OCI-LY7 (cell line): ENCODE results near the gene UNC80. TPM values are rescaled to one million over a fixed set of nuclear protein-coding genes. Genes with fewer than 3 reads are reported as not detected.

ENCODE experiments used
- BruUV-seq: library from RNA; stranded (reverse); fragments of 400-500 nt; replicated peaks from 2 replicates; lab custom pipeline; 2021; lab: Mats Ljungman, UMichigan
- CTCF ChIA-PET: fragments of 300-600 bp; sonication (Branson Sonifier 250); formaldehyde crosslinking; loops from one replicate; lab custom pipeline; 2022; ENCODE audit warnings: antibody characterized with exemption; ENCODE audit not compliant: unreplicated experiment; lab: Charles Lee
- POLR2A ChIA-PET: fragments of 300-600 bp; sonication (Branson Sonifier 250); formaldehyde crosslinking; loops from one replicate; lab custom pipeline; 2022; ENCODE audit warnings: antibody characterized with exemption; lab: Charles Lee
- DNase-seq: peaks from one replicate; pipeline ENCODE4 v3.0.0-alpha.2; 2015; ENCODE audit warnings: low spot score
- H2AFZ ChIP-seq: fragments of 200-600 bp; sonication (generic), shearing (Covaris generic); 2 replicates; pipeline ENCODE4 v1.6.1; 2014; ENCODE audit warnings: mild to moderate bottlenecking, antibody characterized with exemption, low read length, moderate library complexity
- H3K27ac ChIP-seq: fragments of 200-600 bp; sonication (generic); 2 replicates; pipeline ENCODE4 v1.5.1; 2014; ENCODE audit warnings: mixed run types, low read depth, mild to moderate bottlenecking, moderate library complexity, low read length, inconsistent platforms; ENCODE audit not compliant: poor library complexity, severe bottlenecking
- H3K36me3 ChIP-seq: fragments of 200-600 bp; sonication (generic); 2 replicates; pipeline ENCODE4 v1.6.1; 2014; ENCODE audit warnings: mild to moderate bottlenecking, antibody characterized with exemption, low read length, moderate library complexity, mixed read lengths; ENCODE audit not compliant: insufficient read depth
- H3K4me1 ChIP-seq: fragments of 200-600 bp; sonication (generic); 2 replicates; pipeline ENCODE4 v1.5.1; 2014; ENCODE audit warnings: mild to moderate bottlenecking, low read length; ENCODE audit not compliant: insufficient read depth, poor library complexity, severe bottlenecking
- H3K4me2 ChIP-seq: fragments of 200-600 bp; sonication (generic); 2 replicates; pipeline ENCODE4 v1.6.1; 2014; ENCODE audit warnings: mild to moderate bottlenecking, low read length
- H3K4me3 ChIP-seq: fragments of 200-600 bp; sonication (generic); 2 replicates; pipeline ENCODE4 v1.5.1; 2014; ENCODE audit warnings: mild to moderate bottlenecking, low read depth, low read length; ENCODE audit not compliant: poor library complexity, severe bottlenecking
- H3K79me2 ChIP-seq: fragments of 200-600 bp; sonication (generic); 2 replicates; pipeline ENCODE4 v1.6.1; 2016; ENCODE audit warnings: low read depth, mild to moderate bottlenecking, low read length, moderate library complexity, mixed read lengths; ENCODE audit not compliant: insufficient read depth
- H3K9me2 ChIP-seq: fragments of 200-600 bp; sonication (generic); 2 replicates; pipeline ENCODE4 v1.6.1; 2016; ENCODE audit warnings: mild to moderate bottlenecking, low read length, mixed read lengths; ENCODE audit not compliant: insufficient read depth
- H3K9me3 ChIP-seq: fragments of 200-600 bp; sonication (generic); 2 replicates; pipeline ENCODE4 v1.6.1; 2014; ENCODE audit warnings: mild to moderate bottlenecking, mixed run types, low read length, mixed read lengths
- H4K20me1 ChIP-seq: fragments of 200-600 bp; sonication (generic); 2 replicates; pipeline ENCODE4 v1.6.1; 2014; ENCODE audit warnings: mild to moderate bottlenecking, antibody characterized with exemption, low read length, moderate library complexity, mixed read lengths; ENCODE audit not compliant: insufficient read depth
- CTCF ChIP-seq: fragments of 200-600 bp; sonication (generic); conservative IDR thresholded peaks from 2 replicates; pipeline ENCODE4 v1.5.1; 2014; ENCODE audit warnings: mild to moderate bottlenecking, antibody characterized with exemption, low read length, moderate library complexity, mixed read lengths
- EZH2phosphoT487 ChIP-seq: fragments of 200-600 bp; sonication (generic); IDR thresholded peaks from 2 replicates; pipeline ENCODE4 v1.6.1; 2018; ENCODE audit warnings: low read depth, borderline replicate concordance, mild to moderate bottlenecking, mixed run types, antibody characterized with exemption, low read length, moderate library complexity, mixed read lengths
- intact Hi-C: fragments of 100-400 bp; cut with micrococcal nuclease; formaldehyde crosslinking; loops from one replicate; pipeline ENCODE4 v1.10.0; 2022; ENCODE audit not compliant: unreplicated experiment
- total RNA-seq, 2 experiments: library from RNA; depleted of rRNA in 1 of 2; stranded (reverse); fragments of >200 nt in 1 of 2; shearing (Covaris generic) in 1 of 2; gene quantifications; 2 replicates each; pipeline ENCODE4 v1.2.3, GENCODE V29; 2014 to 2022

Gene UNC80
- total RNA-seq, 2 experiments from 2014 or later = not detected

DNA sequence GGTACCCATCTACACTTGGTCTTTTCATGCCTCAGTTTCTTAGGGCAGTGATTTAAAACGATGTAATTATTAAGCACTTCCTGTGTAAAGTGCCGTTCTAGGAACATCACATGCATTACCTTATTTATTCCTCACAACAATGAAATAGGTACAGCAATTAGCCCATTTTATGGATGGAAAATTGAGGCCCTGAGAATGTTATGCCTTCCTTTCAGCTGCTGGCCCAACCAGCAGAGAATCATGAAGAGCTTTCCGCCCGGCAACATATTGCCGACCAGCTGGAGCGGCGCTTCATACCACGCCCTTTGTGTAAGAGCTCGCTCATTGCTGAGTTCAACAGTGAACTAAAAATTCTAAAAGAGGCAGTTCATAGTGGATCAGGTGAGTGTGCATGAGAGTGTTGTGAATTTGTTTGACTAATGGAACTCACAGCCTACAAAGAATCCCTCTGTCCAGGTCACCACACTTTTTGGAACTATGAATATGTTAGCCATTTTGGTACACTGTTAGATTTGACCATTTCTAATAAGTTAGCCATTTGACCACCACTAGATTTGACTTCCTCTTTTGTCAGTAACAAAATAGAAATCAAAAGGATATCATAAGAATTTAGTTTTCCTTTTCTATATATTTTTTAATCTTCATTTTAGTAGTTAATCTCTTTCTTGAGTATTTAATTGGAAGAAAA is 205.2 kb downstream of the UNC80 start:
- Histone ChIP-seq H3K36me3 (no peaks in the 10 kb centered on the region), H3K4me3 (no peak overlapping the region), H3K4me2 (no peak overlapping the region), H3K27ac (no peak overlapping the region), H3K79me2 (no peaks in the 10 kb centered on the region), H3K9me2 (no peaks in the 10 kb centered on the region), H2AFZ (no peak overlapping the region), H3K9me3 (no peaks in the 10 kb centered on the region), H4K20me1 (no peaks in the 10 kb centered on the region), H3K4me1 (no peaks in the 10 kb centered on the region)
- intact Hi-C loops = loop anchor here (1.0 to 5.0 kb wide), 3 partner anchors 95 to 222 kb away; no protein-coding TSS in a partner anchor
- DNase-seq = no peak
- no TSS peak for BruUV-seq
- CTCF ChIA-PET = no interaction called here
- POLR2A ChIA-PET = interaction anchor here (0.7 kb wide), 1 partner anchor 26 kb away, joined by 4 read pairs; no protein-coding TSS in a partner anchor
- TF ChIP-seq CTCF (no peak), EZH2phosphoT487 (no peak)

DNA sequence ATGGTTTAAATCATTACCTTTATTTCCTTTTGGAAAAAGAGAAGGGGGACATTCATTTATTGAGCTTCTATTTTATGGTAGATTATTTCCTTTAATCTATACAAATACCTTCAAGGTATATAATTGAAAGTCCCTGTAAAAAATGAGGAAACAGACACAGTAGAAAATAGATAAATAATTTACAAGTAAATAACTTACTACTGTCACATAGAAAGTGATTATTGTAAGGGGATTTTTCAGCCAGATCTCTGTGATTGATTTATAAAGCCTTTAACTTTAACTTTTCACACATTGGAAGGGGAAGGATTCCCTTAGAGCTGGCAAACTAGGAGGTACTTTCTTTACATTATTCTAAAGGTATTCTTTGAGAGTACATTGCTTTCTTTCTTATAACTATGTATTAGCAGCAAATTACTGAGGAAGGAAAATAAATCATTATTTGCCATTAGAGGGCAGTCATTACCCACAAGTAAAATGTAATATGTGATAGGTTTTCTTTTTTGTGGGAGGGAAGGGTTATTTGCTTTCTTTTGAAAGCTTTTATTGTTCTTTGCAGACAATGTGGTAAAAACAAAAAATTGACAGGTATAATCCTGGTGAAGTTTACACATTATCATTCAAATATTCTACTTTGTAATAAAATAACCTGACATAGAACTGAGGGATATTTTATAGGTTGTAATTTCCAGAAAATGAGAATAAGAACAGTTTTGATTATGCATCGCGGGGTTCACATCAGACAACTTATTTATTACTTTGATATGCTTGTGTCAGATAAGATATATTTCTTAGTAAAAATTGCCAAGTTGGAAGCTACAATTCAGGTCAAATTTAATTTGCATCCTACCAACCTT is 206.0 kb downstream of the UNC80 start:
- H4K20me1 ChIP-seq = no peaks in the 10 kb centered on the region
- TF ChIP-seq CTCF (peak; percentile 82), EZH2phosphoT487 (no peak)
- ChIA-PET POLR2A (interaction anchor here (0.6 to 0.7 kb wide), 2 partner anchors 25 to 237 kb away, joined by 3 to 4 read pairs; no protein-coding TSS in a partner anchor), CTCF (no interaction called here)
- H3K36me3 ChIP-seq = no peaks in the 10 kb centered on the region
- DNase-seq = peak; percentile 50
- H3K27ac ChIP-seq = no peak overlapping the region
- no TSS peak for BruUV-seq
- H3K4me3 ChIP-seq = no peak overlapping the region
- no peaks in the 10 kb centered on the region for H3K79me2 ChIP-seq
- H3K4me2 ChIP-seq = no peak overlapping the region
- no peak overlapping the region for H2AFZ ChIP-seq
- H3K4me1 ChIP-seq = no peaks in the 10 kb centered on the region
- H3K9me2 ChIP-seq = no peaks in the 10 kb centered on the region
- intact Hi-C loops = loop anchor here (1.0 to 5.0 kb wide), 3 partner anchors 95 to 222 kb away; no protein-coding TSS in a partner anchor
- H3K9me3 ChIP-seq = no peaks in the 10 kb centered on the region
